ENCODE measurements around the gene RFXANK.

DNA sequence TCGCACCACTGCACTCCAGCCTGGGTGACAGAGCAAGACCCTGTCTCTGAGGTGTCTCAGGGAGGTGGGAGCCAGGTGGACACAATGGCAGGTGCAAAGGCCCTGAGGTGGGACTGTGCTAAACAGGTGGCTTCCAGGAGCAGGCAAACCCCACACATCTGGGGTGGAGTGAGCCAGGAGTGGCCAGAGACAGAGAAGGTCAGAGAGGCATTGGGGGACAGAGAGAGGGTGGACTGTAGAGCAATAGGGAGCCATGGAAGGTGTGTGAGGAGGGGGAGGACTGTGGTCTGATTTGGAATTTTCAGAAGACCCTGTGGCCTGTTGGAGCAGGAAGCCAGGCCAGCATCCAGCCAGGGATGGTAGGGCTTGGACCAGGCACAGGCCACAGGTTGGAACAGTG, 26.7 kb upstream of the RFXANK start:
- TF ChIP-seq POLR2A (IDR thresholded peaks at IDR 0.05), result no peak
- TF ChIP-seq CTCF (IDR thresholded peaks at IDR 0.05), result no peak

Measured in right lobe of liver (tissue), 4 donors.